Cortex of kidney (tissue), 1 donor: ENCODE data around the gene MAPKAPK5.
"Not testable (repeated sequence)": the region's sequence is repeated elsewhere in the genome, so short reads cannot be mapped to it uniquely, and the experiment has no call there.

ENCODE experiments used
- DNase-seq: peaks from one replicate; lab custom pipeline; 2025; lab: John Stamatoyannopoulos, UW

The MAPKAPK5 gene

DNA sequence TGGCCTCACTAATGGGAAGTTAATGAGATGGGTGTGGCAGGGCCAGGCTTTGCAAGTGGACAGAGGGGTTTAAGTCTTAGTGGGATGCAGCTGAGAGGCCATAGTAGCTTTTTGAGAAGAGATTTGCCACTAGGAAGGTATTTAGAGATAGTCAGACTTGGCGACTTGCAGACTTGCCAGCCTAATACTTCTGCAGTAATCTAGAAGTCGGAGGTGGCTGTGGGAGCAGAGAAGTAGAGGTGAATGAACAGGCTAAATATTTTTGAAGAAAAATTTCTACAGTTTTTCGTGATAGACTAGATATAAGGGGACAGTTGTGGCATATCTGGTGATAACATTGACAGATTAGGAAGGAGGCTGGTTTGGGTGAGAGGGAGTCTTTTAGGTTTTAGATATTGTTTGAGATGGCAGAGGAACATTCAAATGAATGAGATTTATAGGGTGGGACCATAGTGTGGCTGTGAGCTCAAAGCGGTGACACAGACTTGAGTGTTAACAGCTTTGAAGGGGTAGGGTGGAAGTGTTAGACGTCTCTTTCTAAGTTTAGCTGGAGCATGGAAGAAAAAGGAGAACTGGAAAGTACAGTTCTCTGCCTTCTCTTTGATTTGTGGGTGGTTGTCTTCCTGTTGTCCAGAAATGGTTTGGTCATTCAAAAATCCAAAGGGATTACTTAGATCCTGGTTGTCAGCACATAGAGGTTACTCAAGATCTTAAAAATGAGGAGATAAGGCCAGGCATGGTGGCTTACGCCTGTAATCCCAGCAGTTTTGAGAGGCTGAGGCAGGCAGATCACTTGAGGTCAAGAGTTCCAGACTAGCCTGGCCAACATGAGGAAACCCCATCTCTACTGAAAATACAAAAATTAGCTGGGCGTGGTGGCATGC is 44.9 kb downstream of the MAPKAPK5 start:
- DNase-seq = no peak

DNA sequence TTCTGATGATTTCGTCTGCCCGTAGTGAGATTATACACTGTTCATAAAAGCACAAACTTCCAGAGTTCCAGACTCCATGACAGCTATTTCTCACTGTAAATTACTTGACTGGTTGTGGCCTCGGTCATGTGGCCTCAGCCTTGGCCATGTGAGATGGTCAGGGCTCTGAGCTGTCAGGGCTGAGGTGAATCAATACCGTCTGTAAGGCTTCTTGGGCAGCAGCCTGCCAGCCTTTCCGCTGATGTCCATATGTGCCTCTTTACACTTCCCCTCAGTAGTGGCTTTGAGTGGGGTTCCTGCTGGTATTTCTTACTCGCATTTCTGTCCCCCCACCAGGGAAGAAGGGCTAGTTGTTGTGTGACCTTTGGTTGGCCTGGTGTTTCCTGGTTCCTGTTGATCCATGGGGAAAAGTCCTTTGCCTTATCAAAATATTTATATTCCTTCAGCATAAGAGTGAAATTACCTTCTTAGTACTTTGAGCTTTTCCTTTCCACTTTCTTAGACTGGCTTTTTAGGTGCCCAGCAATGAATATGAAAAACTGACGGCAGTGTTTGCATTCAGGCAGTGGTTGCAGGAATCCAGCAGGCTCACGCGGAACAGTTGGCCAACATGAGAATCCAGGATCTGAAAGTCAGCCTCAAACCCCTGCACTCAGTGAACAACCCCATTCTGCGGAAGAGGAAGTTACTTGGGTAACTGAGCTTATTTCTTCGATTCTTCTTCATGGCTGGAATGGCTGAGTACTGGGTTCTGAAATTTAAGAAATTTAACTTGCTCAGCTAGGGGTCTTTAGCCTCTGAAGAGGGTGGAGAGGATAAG is 46.1 kb downstream of the MAPKAPK5 start:
- no peak for DNase-seq

DNA sequence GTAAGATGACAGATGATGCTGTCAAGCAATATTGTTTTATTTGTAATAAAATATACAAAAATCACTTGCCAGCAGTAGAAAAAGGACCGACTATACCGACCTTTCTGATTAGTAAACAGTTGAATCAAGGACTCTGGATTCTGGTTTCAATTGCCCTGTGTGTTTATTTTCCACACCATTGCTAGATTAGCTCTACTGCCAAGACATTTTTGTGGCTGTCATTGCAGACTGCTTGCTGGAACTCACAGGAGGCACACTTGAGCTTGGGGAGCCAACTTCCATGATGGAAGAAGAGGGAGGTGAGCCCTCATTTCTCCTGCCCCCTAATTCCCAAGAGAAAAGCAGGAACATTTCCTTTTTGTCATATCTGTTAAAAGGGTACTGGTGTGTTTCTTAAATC is 51.3 kb downstream of the MAPKAPK5 start:
- no peak for DNase-seq

DNA sequence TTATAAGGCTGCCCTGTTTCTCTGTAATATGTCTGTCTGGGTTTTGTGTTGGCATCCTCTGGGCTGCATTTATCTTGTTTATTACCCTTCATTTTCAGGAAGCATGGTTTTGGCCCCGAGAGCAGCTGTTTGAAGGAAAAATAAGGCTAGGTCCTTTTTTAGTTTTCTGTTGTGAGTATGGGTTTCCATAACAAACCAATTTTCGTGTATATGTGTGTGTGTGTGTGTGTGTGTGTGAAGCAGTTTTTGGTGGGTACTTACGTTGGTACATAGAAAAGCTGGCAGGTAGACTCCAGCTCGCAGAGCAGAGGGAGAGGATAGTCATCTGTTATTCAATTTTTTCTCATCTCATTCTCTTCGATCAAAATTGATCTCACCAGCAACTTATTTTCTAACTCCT is 52.5 kb downstream of the MAPKAPK5 start:
- no peak for DNase-seq

DNA sequence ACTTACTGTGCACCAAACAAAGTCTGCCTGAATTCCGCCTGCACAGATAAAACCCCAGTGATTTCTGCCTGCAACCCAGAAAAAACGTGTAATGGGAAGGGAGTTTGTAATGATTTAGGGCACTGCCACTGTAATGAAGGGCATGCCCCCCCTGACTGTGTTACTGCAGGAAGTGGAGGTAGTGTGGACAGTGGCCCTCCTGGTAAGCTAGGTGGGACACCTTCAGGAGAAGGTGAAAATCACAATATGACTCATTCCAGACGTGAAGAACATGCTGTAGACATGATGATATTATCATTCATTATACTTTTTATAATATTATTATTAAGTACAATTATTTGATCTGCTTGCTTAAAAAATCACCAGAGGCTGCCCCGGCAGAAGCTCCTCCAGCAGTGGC is 59.2 kb downstream of the MAPKAPK5 start:
- DNase-seq = no peak

DNA sequence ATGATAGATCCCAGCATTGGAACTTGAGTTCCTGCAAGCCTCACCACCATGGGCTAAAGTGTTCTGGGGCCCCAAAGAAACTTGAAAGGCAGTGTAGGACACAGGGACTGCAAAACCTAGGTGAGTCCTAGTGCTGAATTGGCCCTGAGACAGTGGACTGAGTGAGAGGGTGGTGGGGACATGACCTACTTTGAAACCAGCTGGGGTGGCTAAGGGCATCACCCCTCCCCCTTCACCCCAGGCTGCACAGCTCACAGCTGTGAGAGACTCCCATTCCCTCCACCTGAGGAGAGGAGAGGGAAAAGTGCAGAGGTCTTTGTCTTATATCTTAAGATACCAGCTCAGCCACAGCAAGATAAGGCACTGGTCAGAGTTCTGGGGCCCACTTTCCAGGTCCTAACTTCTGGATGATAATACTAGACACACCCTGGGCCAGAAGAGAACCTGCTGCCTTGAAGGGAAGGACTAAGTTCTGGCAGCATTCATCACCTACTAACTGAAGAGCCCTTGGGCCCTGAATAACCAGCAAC is 62.5 kb downstream of the MAPKAPK5 start:
- DNase-seq = no peak

DNA sequence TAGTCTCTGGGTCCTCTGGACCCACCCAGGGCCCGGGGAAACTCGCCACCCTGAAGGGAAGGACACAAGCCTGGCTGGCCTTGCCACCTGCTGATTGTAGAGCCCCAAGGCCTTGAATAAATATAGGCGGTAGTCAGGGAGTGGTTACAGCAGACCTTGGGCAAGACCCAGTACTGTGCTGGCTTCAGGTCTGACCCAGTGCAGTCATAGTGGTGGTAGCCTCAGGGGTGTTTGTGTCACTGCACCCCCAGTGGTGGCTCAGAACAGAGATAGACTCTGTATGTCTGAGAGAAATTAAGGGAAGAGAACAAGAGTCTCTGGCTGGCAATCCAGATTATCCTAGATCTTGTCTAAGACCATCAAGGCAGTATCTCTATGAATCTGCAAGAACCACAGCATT is 63.5 kb downstream of the MAPKAPK5 start:
- no peak for DNase-seq

DNA sequence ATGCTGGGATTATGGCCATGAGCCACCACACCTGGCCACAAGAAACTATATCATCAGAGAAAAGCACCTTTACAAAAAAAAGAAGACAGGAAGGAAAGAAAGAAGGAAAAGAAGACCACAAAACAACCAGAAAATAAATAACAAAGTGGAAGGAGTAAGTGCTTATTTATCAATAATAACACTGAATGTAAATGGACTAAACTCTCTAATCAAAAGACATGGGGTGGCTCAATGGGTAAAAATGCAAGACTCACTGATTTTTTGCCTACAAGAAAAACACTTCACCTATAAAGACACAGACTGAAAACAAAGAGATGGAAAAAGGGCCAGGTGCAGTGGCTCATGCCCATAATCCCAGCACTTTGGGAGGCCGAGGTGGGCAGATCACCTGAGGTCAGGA is 65.7 kb downstream of the MAPKAPK5 start:
- DNase-seq = no peak

DNA sequence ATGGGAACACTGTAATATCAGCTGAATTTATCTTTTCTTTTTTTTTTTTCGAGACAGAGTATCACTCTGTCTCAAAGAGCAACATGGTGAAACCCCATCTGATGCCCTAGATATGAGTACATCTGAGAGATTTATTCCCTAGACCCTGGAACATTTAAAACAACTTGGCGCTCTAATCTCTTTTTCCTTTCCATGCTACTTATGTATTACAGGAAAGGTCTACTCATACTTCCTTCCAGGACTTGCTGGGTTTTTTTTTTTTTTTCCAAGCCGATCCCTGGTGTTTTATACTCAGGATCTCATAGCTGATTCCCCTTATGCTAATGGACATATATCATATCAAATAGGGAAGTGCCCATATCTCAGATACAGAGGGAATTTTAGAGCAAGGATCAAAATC is 83.1 kb downstream of the MAPKAPK5 start:
- DNase-seq = no peak

DNA sequence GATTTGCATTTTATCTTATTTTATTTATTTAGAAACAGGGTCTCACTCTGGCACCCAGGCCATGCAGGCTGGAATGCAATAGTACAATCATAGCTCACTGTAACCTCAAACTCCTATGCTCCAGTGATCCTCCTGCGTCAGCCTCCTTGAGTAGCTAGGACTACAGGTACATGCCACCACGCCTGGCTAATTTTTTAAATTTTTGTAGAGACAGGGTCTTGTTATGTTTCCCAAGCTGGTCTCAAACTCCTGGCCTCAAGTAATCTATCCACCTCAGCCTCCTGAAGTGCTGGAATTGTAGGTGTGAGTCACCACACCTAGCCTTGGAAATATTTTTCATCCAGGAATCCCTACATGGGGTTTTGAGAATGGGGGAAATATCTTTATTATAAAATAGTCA is 84.6 kb downstream of the MAPKAPK5 start:
- DNase-seq = no peak

DNA sequence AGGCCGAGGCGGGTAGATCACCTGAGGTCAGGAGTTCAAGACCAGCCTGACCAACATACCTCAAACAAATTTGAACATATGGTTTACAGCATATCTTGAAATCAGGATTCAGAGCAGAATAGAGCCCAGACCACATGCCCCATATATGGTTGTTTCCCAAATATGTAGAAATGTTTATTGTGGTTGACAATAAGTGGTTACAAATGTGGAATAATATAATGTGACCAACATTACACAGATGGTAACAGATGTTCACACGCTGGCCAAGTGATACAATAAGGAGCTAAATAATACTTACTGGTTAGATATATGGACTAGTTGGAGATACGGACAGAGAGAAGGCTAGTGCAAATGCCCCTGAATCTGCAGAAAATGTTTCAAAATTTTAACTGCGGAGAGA is 85.3 kb downstream of the MAPKAPK5 start:
- no peak for DNase-seq

DNA sequence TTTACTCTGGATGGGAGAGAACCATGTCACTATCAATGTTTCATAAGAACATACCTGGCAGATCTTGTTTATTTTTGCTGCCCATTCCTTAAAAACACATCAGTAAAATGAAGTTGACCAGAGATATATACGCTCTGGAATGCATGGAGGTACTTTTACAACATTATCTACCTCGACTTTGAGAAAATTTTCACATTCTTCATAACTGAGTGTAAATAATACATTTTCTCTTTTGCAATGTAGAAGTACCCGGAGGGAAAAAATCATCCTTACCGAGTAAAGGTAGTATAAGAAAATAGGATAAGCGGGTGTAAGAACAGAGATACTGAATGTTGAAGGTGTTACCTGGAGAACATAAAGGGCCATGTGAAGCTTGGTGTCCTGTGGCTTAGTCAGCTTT is 90.2 kb downstream of the MAPKAPK5 start:
- DNase-seq = no peak

DNA sequence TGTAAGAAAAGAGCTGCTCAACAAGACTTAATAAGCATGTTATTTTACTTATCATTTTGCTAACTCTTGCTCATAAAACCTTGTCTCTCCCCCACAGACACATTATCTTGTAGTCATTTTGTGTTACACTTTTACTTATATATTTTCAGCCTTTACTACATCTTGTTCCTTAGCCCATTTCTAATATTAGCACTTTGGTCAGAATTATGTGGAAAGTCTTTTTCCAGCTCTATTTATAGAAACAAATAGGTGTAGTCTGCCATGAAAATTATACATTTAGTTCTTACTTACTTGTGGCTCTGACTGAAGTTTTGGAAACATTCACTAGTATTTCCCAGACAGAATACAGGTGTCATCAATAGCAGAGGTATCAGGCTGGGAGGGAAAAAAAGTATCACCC is 94.8 kb downstream of the MAPKAPK5 start:
- DNase-seq = no peak

DNA sequence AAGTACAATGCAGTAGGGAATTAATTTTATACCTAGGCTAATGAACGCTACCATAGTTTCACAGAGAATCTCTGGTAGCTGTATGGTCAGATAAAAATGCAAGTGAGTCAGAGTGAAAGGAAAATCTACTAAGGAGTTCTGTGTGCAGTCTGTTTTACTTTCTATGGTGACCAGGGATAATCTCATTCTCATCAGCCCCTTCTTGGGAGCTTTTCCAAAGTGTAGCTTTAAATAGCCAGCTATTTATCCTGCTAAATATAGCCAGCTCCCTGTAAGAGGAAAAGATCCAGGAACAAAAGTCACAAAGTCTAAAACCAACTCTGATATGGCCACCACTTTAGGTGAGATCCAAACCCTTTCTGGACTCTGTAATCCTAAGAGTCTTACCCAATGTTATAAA is 95.4 kb downstream of the MAPKAPK5 start:
- no peak for DNase-seq

DNA sequence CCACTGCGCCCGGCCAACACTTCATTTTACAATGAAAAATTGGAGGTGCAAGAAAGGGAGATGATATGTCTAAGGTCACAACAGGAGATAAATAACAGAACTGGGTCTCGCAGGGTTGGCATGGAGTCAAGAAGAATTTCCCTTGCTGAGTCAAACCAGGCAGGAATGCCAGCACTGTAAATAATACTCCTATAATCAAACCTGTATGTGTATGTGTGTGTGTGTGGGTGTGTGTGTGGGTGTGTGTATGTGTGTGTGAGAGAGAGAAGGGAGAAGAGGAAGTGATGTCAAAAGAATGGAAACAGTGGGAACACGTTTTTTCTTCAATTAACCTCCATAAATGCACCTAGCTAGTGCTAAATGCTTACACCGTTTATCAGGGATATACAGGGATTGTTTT is 100.5 kb downstream of the MAPKAPK5 start:
- no peak for DNase-seq

DNA sequence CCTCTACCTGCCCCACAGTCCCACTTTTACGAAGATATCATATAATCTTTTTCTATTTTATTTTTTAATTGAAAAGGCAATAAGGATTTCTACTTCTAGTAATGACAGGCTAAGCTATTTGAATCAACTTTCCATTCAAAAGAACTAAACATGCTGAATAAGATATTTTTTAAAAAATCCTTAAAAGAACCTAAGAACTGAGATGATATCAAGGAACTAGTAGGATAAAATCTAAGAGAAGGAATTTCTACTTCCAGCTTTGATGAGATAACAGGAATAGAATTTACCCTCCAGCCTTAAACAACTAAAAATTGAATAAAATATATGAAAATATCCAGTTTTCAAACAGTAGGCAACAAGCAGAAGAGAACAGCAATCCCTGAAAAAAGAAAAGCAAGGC is 101.9 kb downstream of the MAPKAPK5 start:
- DNase-seq = no peak

DNA sequence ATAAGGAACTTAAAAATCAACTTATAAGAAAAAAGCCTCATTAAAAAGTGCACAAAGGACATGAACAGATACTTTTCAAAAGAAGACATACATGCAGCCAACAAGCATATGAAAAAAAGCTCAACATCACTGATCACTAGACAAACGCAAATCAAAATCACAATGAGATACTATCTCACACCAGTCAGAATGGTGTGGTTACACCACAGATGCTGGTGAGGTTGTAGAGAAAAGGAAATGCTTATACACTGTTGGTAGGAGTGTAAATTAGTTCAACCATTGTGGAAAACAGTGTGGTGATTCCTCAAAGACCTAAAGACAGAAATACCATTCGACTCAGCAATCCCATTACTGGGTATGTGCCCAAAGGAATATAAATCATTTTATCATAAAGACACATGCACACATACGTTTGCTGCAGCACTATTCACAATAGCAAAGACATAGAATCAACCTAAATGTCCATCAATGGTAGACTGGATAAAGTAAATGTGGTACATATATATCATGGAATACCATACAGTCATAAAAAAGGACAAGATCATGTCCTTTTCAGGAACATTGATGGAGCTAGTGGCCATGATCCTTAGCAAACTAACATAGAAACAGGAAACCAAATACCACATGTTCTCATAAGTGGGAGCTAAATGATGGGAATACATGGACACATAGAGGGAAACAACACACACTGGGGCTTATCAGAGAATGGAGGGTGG is 109.1 kb downstream of the MAPKAPK5 start:
- not testable (repeated sequence) for DNase-seq
